KMS-11 (cell line): ENCODE measurements around the gene TSPEAR.
"Not testable (repeated sequence)": the region's sequence is repeated elsewhere in the genome, so short reads cannot be mapped to it uniquely, and the experiment has no call there.

Experiments used
- H2AFZ ChIP-seq: fragments of 200-600 bp; sonication (generic); 2 replicates; pipeline ENCODE4 v1.6.1; 2016; ENCODE audit warnings: antibody characterized with exemption, mixed run types, low read depth
- H3K27ac ChIP-seq: fragments of 200-600 bp; sonication (generic); 2 replicates; pipeline ENCODE4 v1.6.1; 2016; ENCODE audit warnings: mild to moderate bottlenecking, mixed run types
- H3K27me3 ChIP-seq: fragments of 200-600 bp; sonication (generic); 2 replicates; pipeline ENCODE4 v1.6.1; 2017; ENCODE audit warnings: mild to moderate bottlenecking, low read depth, mixed run types, moderate library complexity; ENCODE audit not compliant: insufficient read depth
- H3K36me3 ChIP-seq: fragments of 200-600 bp; sonication (generic); 2 replicates; pipeline ENCODE4 v1.6.1; 2017; ENCODE audit warnings: mild to moderate bottlenecking, mixed run types; ENCODE audit not compliant: insufficient read depth
- H3K4me1 ChIP-seq: fragments of 200-600 bp; sonication (generic); 2 replicates; pipeline ENCODE4 v1.6.1; 2016; ENCODE audit warnings: mild to moderate bottlenecking, low read depth, mixed run types; ENCODE audit not compliant: poor library complexity, severe bottlenecking
- H3K4me2 ChIP-seq: fragments of 200-600 bp; sonication (generic); 2 replicates; pipeline ENCODE4 v1.7.0; 2016; ENCODE audit warnings: mild to moderate bottlenecking, mixed run types
- H3K4me3 ChIP-seq: fragments of 200-600 bp; sonication (generic); IDR thresholded peaks from 2 replicates; pipeline ENCODE4 v1.6.1; 2017; ENCODE audit warnings: low read depth, low read length, mixed read lengths; ENCODE audit not compliant: insufficient read depth
- H3K79me2 ChIP-seq: fragments of 200-600 bp; sonication (generic); 2 replicates; pipeline ENCODE4 v1.6.1; 2016; ENCODE audit warnings: low read depth, mixed run types; ENCODE audit not compliant: insufficient read depth
- H3K9ac ChIP-seq: fragments of 200-600 bp; sonication (generic); 2 replicates; pipeline ENCODE4 v1.6.1; 2016; ENCODE audit warnings: mild to moderate bottlenecking, mixed run types
- H4K20me1 ChIP-seq: fragments of 200-600 bp; sonication (generic); 2 replicates; pipeline ENCODE4 v1.6.1; 2016; ENCODE audit warnings: mild to moderate bottlenecking, mixed run types; ENCODE audit not compliant: insufficient read depth
- CTCF ChIP-seq: fragments of 200-600 bp; sonication (generic); conservative IDR thresholded peaks from 2 replicates; pipeline ENCODE4 v1.6.1; 2017; ENCODE audit warnings: low read depth, mild to moderate bottlenecking, antibody characterized with exemption, low read length, moderate library complexity, mixed read lengths

The TSPEAR gene

GRCh38 chr21:44670642-44671432 lies 40.5 kb downstream of the TSPEAR start:
- Histone ChIP-seq H3K9ac (no peak overlapping the region), H3K79me2 (no peaks in the 10 kb centered on the region), H3K36me3 (no peaks in the 10 kb centered on the region), H3K4me3 (no peak overlapping the region), H3K4me1 (no peaks in the 10 kb centered on the region), H2AFZ (no peak overlapping the region), H3K4me2 (no peak overlapping the region), H3K27me3 (peaks cover 33% of the 10 kb centered on the region), H3K27ac (no peak overlapping the region), H4K20me1 (no peaks in the 10 kb centered on the region)
- TF ChIP-seq CTCF, result no peak

GRCh38 chr21:44667612-44668011 lies 43.8 kb downstream of the TSPEAR start:
- no peaks in the 10 kb centered on the region for H4K20me1 ChIP-seq
- H3K4me3 ChIP-seq, result no peak overlapping the region
- H3K27me3 ChIP-seq, result peaks cover 29% of the 10 kb centered on the region; the same call in 1 of the 2 replicates
- H3K36me3 ChIP-seq, result no peaks in the 10 kb centered on the region
- no peaks in the 10 kb centered on the region for H3K4me1 ChIP-seq
- no peak overlapping the region for H3K4me2 ChIP-seq
- H3K79me2 ChIP-seq, result no peaks in the 10 kb centered on the region
- H2AFZ ChIP-seq, result no peak overlapping the region
- no peak overlapping the region for H3K9ac ChIP-seq
- H3K27ac ChIP-seq, result no peak overlapping the region
- no peak for TF ChIP-seq CTCF

- H4K20me1 ChIP-seq, result no peaks in the 10 kb centered on the region
Observed at GRCh38 chr21:44666401-44667320, 44.7 kb downstream of the TSPEAR start, which contains the start of gene KRTAP12-2. KRTAP12-2 (minus strand) TSS chr21:44666927; CDS start chr21:44666886, 41 bp downstream.

GRCh38 chr21:44664691-44665090 lies 46.7 kb downstream of the TSPEAR start:
- no peak overlapping the region for H3K9ac ChIP-seq
- peaks cover 39% of the 10 kb centered on the region; the same call in 1 of the 2 replicates for H3K27me3 ChIP-seq
- H3K27ac ChIP-seq, result no peak overlapping the region
- no peak overlapping the region for H2AFZ ChIP-seq
- H3K79me2 ChIP-seq, result no peaks in the 10 kb centered on the region
- H4K20me1 ChIP-seq, result no peaks in the 10 kb centered on the region
- H3K4me3 ChIP-seq, result no peak overlapping the region
- no peak for TF ChIP-seq CTCF
- no peaks in the 10 kb centered on the region for H3K36me3 ChIP-seq
- H3K4me2 ChIP-seq, result no peak overlapping the region
- H3K4me1 ChIP-seq, result no peaks in the 10 kb centered on the region

More at GRCh38 chr21:44666401-44667320, 44.7 kb downstream of the TSPEAR start, which contains the start of gene KRTAP12-2:
- Histone ChIP-seq H2AFZ (no peak within 1 kb of the TSS), H3K27ac (no peak within 1 kb of the TSS), H3K27me3 (peaks cover 36% of the 10 kb centered on the region; the same call in 1 of the 2 replicates), H3K4me3 (no peak within 1 kb of the TSS), H3K9ac (no peak within 1 kb of the TSS), H3K79me2 (no peaks in the 10 kb centered on the region), H3K4me1 (no peaks in the 10 kb centered on the region), H3K36me3 (no peaks in the 10 kb centered on the region), H3K4me2 (no peak within 1 kb of the TSS)
- no peak for TF ChIP-seq CTCF

- not testable (repeated sequence) for H2AFZ ChIP-seq, H3K4me2 ChIP-seq, H3K4me1 ChIP-seq, H3K36me3 ChIP-seq, H3K4me3 ChIP-seq, H4K20me1 ChIP-seq, H3K9ac ChIP-seq, H3K27ac ChIP-seq, H3K79me2 ChIP-seq
- H3K27me3 ChIP-seq, result peaks cover 27% of the 10 kb centered on the region; the same call in 1 of the 2 replicates
Observed at GRCh38 chr21:44661567-44661966, 49.8 kb downstream of the TSPEAR start.
